Heart left ventricle (tissue), 13 donors: ENCODE results near the gene CHRNG.

ENCODE experiments used
- CTCF ChIP-seq, 12 donors: fragments of 200-600 bp; sonication (generic) in 4 of 12; IDR thresholded peaks; one replicate each; pipeline versions ENCODE4 v1.5.0 to v1.8.0; 2018 to 2022; ENCODE audit warnings: antibody characterized with exemption in 12 of 12, mild to moderate bottlenecking in 5 of 12
- POLR2A ChIP-seq, 2 donors: fragments of 450-650 bp; IDR thresholded peaks; one replicate each; pipeline ENCODE4 v1.6.1; 2017; ENCODE audit warnings: antibody characterized with exemption in 2 of 2, mild to moderate bottlenecking in 2 of 2, moderate library complexity in 2 of 2
- donor health status: ischemic (EF 13 %, LVEDD 7.1; RV severe dilation, severe dysfunction).
- donor health status: DM: no; HTN: yes; CAD: no.
- donor health status: DM: no; HTN: no; CAD: no.
- donor health status: ischemic (EF 25% LVEDD 6.9; RV normal size, moderate dysfunction).
- donor health status: ischemic (EF 25% LVEDD 5.7; RV mildly dilated, moderate dysfunction).
- donor health status: ischemic (EF 35%, LVEDD 5.7; RV mildly dilated, moderate dysfunction).
- donor health status: nonischemic (EF 11% LVEDD 7.7; RV severe dilation, severe dysfunction).
- donor health status: DM: yes; HTN: yes; CAD: no.
- donor health status: PGD.
- donor health status: ischemic (EF 29% LVEDD 5.4; RV normal size, mild dysfunction).
- donor health status: nonischemic (EF 23%, LVEDD 6.1; RV moderate dilation, normal function).

GRCh38 chr2:232556426-232556825 lies 16.9 kb downstream of the CHRNG start:
- TF ChIP-seq CTCF (IDR thresholded peaks at IDR 0.05): no peak
- no peak for TF ChIP-seq POLR2A (IDR thresholded peaks at IDR 0.05)
